ENCODE data around the gene FBXW8.

DNA sequence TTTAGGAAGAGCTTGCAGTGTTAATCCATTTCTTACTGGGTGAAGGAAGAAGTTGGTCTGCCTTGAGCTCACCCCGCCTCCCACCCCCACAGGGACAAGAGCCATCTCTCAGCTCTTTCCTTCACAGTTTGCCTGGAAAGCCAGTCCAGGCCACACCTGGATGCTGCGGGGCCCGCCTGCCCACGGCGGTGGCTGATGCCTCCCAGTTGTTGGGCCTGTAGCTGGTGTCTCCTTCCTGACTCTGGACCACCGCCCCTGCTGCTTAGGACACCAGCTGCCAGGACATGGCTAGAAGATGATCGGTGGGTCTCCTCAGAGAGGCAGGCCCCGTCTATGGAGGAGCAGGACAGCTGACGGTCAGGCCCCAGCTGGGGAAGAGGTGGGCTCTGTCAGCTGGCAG, 95.6 kb downstream of the FBXW8 start:
- TF ChIP-seq, protein P1, sequence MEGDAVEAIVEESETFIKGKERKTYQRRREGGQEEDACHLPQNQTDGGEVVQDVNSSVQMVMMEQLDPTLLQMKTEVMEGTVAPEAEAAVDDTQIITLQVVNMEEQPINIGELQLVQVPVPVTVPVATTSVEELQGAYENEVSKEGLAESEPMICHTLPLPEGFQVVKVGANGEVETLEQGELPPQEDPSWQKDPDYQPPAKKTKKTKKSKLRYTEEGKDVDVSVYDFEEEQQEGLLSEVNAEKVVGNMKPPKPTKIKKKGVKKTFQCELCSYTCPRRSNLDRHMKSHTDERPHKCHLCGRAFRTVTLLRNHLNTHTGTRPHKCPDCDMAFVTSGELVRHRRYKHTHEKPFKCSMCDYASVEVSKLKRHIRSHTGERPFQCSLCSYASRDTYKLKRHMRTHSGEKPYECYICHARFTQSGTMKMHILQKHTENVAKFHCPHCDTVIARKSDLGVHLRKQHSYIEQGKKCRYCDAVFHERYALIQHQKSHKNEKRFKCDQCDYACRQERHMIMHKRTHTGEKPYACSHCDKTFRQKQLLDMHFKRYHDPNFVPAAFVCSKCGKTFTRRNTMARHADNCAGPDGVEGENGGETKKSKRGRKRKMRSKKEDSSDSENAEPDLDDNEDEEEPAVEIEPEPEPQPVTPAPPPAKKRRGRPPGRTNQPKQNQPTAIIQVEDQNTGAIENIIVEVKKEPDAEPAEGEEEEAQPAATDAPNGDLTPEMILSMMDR (IDR thresholded peaks at IDR 0.05): no peak
- no peak for TF ChIP-seq POLR2AphosphoS5 (IDR thresholded peaks at IDR 0.05)
- no peak for TF ChIP-seq POLR2A (IDR thresholded peaks at IDR 0.05)

Measured in transverse colon (tissue), 4 donors.